GM10266 (cell line): Measurements from ENCODE around the gene CST5.
"Not testable (repeated sequence)": the region's sequence is repeated elsewhere in the genome, so short reads cannot be mapped to it uniquely, and the experiment has no call there.

Source experiments
- DNase-seq: peaks from one replicate; pipeline ENCODE4 v3.0.0; 2012; ENCODE audit errors: extremely low spot score
- CTCF ChIP-seq: IDR thresholded peaks from 2 replicates; pipeline ENCODE4 v1.5.1; 2012; ENCODE audit warnings: mild to moderate bottlenecking, low read depth; ENCODE audit not compliant: control insufficient read depth, insufficient read depth; ENCODE audit errors: missing control alignments

The CST5 gene

GRCh38 chr20:23887856-23888255 is 8.3 kb upstream of the CST5 start:
- no peak for DNase-seq
- TF ChIP-seq CTCF: no peak

- no peak for TF ChIP-seq CTCF
- DNase-seq: no peak
These were observed 5.2 kb upstream of the CST5 start for GRCh38 chr20:23884771-23885162.

GRCh38 chr20:23884136-23884770 is 4.7 kb upstream of the CST5 start:
- DNase-seq: no peak
- TF ChIP-seq CTCF: no peak

GRCh38 chr20:23881371-23881770 is 1.8 kb upstream of the CST5 start:
- DNase-seq: no peak
- no peak for TF ChIP-seq CTCF

- TF ChIP-seq CTCF: no peak
- no peak for DNase-seq
These were observed 869 bp upstream of the CST5 start for GRCh38 chr20:23880417-23880816.

- no peak for TF ChIP-seq CTCF
These were observed 345 bp upstream of the CST5 start for GRCh38 chr20:23879811-23880374.

GRCh38 chr20:23878787-23879186 is 761 bp downstream of the CST5 start:
- DNase-seq: no peak
- TF ChIP-seq CTCF: no peak

More at GRCh38 chr20:23879811-23880374, 345 bp upstream of the CST5 start:
- DNase-seq: no peak

GRCh38 chr20:23878016-23878542 is 1.5 kb downstream of the CST5 start:
- not testable (repeated sequence) for DNase-seq
